K562 (cell line): Measurements from ENCODE around the gene ABHD16A. TPM values are rescaled to one million over a fixed set of nuclear protein-coding genes. Genes with fewer than 3 reads are reported as not detected.

Experiments used
- ARID1B ChIP-seq: fragments of 450-650 bp; IDR thresholded peaks from 2 replicates; pipeline ENCODE4 v1.6.1; 2016; ENCODE audit warnings: antibody characterized with exemption, mild to moderate bottlenecking, inconsistent platforms
- CBX3 ChIP-seq, 2 experiments: IDR thresholded peaks; 1 replicate in 1 of 2; 2 replicates in 1 of 2; pipeline ENCODE4 v1.6.1; 2012; ENCODE audit warnings: inconsistent platforms in 2 of 2, low read length in 2 of 2, borderline replicate concordance in 1 of 2, control low read depth in 1 of 2
- CCAR2 ChIP-seq: fragments of 200-400 bp; formaldehyde crosslinking; IDR thresholded peaks from 2 replicates; pipeline ENCODE4 v1.6.1; 2017; ENCODE audit warnings: mild to moderate bottlenecking, low read depth, low read length
- CREBBP ChIP-seq: IDR thresholded peaks from one replicate; pipeline ENCODE4 v1.6.1; 2012; ENCODE audit warnings: low read depth, mild to moderate bottlenecking, control low read depth, inconsistent platforms, low read length
- CSDE1 ChIP-seq, 2 experiments: fragments of 450-650 bp; IDR thresholded peaks; 2 replicates each; pipeline ENCODE4 v1.6.1; 2016; ENCODE audit warnings: mild to moderate bottlenecking in 1 of 2
- LEF1 ChIP-seq: fragments of 450-650 bp; IDR thresholded peaks from 2 replicates; pipeline ENCODE4 v1.6.1; 2016; ENCODE audit warnings: mild to moderate bottlenecking
- MECOM ChIP-seq: fragments of 250-450 bp; sonication (Bioruptor Pico); IDR thresholded peaks from 2 replicates; pipeline ENCODE4 v1.8.0; 2022; ENCODE audit warnings: inconsistent platforms
- MYBL2 ChIP-seq, 2 experiments: fragments of 450-650 bp in 1 of 2; sonication (generic) in 1 of 2; formaldehyde crosslinking in 1 of 2; IDR thresholded peaks; 2 replicates each; pipeline versions ENCODE4 v1.6.1 to v1.8.1; 2017 to 2022; ENCODE audit warnings: borderline replicate concordance in 1 of 2, inconsistent platforms in 1 of 2, low read depth in 1 of 2, mild to moderate bottlenecking in 1 of 2, missing genetic modification reagents in 1 of 2, moderate library complexity in 1 of 2
- PHB ChIP-seq: fragments of 250-450 bp; sonication (Bioruptor Pico); IDR thresholded peaks from 2 replicates; pipeline ENCODE4 v1.5.0; 2021
- PRMT5 ChIP-seq: sonication (generic); formaldehyde crosslinking; IDR thresholded peaks from 2 replicates; pipeline ENCODE4 v1.5.0; 2020; ENCODE audit warnings: missing genetic modification reagents
- SOX6 ChIP-seq: fragments of 450-650 bp; IDR thresholded peaks from 2 replicates; pipeline ENCODE4 v1.6.1; 2014; ENCODE audit warnings: mild to moderate bottlenecking
- STAT5A ChIP-seq: IDR thresholded peaks from 2 replicates; pipeline ENCODE4 v1.6.1; 2012; ENCODE audit warnings: low read length, inconsistent platforms, borderline replicate concordance
- TAF1 ChIP-seq: IDR thresholded peaks from 2 replicates; pipeline ENCODE4 v1.6.1; 2011; ENCODE audit warnings: mild to moderate bottlenecking, low read length, moderate library complexity; ENCODE audit not compliant: insufficient read depth, control insufficient read depth, severe bottlenecking; ENCODE audit errors: extremely low read depth
- TAL1 ChIP-seq: fragments of 450-650 bp; IDR thresholded peaks from 2 replicates; pipeline ENCODE4 v1.6.1; 2016; ENCODE audit warnings: mild to moderate bottlenecking
- YY1 ChIP-seq, 3 experiments: IDR thresholded peaks; 2 replicates each; pipeline ENCODE4 v1.6.1; 2011; ENCODE audit warnings: low read length in 2 of 3, mild to moderate bottlenecking in 2 of 3, moderate library complexity in 2 of 3, borderline replicate concordance in 1 of 3, control low read depth in 1 of 3, low read depth in 1 of 3; ENCODE audit not compliant: insufficient read depth in 3 of 3, insufficient replicate concordance in 2 of 3, control insufficient read depth in 1 of 3, insufficient read length in 1 of 3; ENCODE audit errors: extremely low read depth in 1 of 3
- ZNF143 ChIP-seq: sonication (generic); formaldehyde crosslinking; IDR thresholded peaks from 2 replicates; pipeline ENCODE4 v1.9.0; 2022; ENCODE audit warnings: mild to moderate bottlenecking, missing genetic modification reagents
- ZNF197 ChIP-seq: fragments of 200-800 bp; sonication (Bioruptor generic); IDR thresholded peaks from 2 replicates; pipeline ENCODE4 v1.6.1; 2016; ENCODE audit warnings: low read depth, missing genetic modification characterization, missing compliant biosample characterization
- ZNF324 ChIP-seq: fragments of 250-450 bp; sonication (Bioruptor Pico); IDR thresholded peaks from 2 replicates; pipeline ENCODE4 v1.4.0; 2020; ENCODE audit warnings: mild to moderate bottlenecking
- ZNF586 ChIP-seq: fragments of 450-650 bp; formaldehyde crosslinking; conservative IDR thresholded peaks from 2 replicates; pipeline ENCODE4 v1.4.0; 2020; ENCODE audit warnings: mild to moderate bottlenecking, moderate library complexity
- polyA plus RNA-seq, 8 experiments: library from polyadenylated mRNA; depleted of rRNA in 4 of 8; stranded (reverse) in 5 of 8; unstranded in 3 of 8; fragments of >200 nt; fragmentation: Nextera tagmentation in 2 of 8; fragmentation: Illumina TruSeq in 1 of 8; extraction: Ambion mirVana in 2 of 8; extraction: Trizol in 1 of 8; gene quantifications; 2 replicates each; pipeline versions ENCODE4 v1.2.1 to v1.2.3, GENCODE V29; 2011 to 2014; ENCODE audit warnings: inconsistent platforms in 1 of 8, missing spikeins in 1 of 8
- total RNA-seq, 7 experiments: library from RNA; depleted of rRNA in 6 of 7; stranded (reverse); fragments of >200 nt in 6 of 7; fragmentation: Illumina TruSeq in 2 of 7; extraction: Trizol in 2 of 7; gene quantifications; 2 replicates each; pipeline versions ENCODE4 v1.2.1 to v1.2.3, GENCODE V29; 2011 to 2021; ENCODE audit warnings: low replicate concordance in 1 of 7
- TF ChIP-seq, protein P1 (sequence below): sonication (generic); formaldehyde crosslinking; IDR thresholded peaks from 2 replicates; pipeline ENCODE4 v1.8.0; 2023; ENCODE audit warnings: mild to moderate bottlenecking, missing genetic modification reagents
- TF ChIP-seq, protein P2 (sequence below): fragments of 450-650 bp; formaldehyde crosslinking; IDR thresholded peaks from 2 replicates; pipeline ENCODE4 v1.4.0; 2022; ENCODE audit warnings: mild to moderate bottlenecking, moderate library complexity
- TF ChIP-seq, protein P3 (sequence below): fragments of 450-650 bp; IDR thresholded peaks from 2 replicates; pipeline ENCODE4 v1.6.1; 2017; ENCODE audit warnings: mild to moderate bottlenecking, moderate library complexity

Gene ABHD16A
- total and polyA plus RNA-seq, 9 of the 15 experiments (the other 6 are each of a cell fraction or from before 2014, with no cell fraction given), result 25.8 to 120 (median 81.6) TPM

DNA sequence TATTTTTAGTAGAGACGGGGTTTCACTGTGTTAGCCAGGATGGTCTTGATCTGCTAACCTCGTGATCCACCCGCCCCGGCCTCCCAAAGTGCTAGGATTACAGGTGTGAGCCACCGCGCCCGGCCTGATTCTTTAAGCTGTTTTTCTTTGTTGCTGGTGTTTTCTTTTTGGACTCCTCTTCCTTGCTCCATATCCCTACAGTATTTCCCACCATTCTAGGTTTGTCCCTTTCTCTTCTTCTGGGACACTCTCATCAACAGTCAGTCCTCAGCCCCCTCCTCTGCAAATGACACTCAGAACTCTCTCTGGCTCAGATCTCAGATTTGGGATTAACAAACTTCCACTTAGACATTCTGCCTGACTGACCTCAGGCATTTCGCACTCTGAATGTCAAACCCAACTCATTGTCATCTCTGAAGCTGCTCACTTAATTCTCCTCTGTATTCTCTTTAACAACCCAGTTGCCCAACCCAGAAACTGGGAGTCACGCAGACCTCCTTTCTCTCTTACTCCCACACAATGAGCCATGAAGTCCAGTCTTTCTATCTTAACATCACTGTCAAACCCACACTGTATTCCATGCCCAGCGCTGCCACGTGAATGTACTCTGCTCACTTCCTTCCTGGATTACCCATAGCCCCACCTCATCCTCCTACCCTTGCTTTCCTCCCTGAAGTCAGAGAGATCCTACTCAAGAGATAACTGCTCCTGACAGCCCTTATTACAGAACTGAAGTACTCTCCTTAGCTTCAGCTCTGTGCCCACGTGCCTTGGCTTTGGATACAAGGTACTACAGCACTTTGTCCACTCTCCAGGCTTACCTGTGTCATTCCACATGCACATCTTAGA lies 22.6 kb upstream of the ABHD16A start (continued):
- TF ChIP-seq, protein P1, sequence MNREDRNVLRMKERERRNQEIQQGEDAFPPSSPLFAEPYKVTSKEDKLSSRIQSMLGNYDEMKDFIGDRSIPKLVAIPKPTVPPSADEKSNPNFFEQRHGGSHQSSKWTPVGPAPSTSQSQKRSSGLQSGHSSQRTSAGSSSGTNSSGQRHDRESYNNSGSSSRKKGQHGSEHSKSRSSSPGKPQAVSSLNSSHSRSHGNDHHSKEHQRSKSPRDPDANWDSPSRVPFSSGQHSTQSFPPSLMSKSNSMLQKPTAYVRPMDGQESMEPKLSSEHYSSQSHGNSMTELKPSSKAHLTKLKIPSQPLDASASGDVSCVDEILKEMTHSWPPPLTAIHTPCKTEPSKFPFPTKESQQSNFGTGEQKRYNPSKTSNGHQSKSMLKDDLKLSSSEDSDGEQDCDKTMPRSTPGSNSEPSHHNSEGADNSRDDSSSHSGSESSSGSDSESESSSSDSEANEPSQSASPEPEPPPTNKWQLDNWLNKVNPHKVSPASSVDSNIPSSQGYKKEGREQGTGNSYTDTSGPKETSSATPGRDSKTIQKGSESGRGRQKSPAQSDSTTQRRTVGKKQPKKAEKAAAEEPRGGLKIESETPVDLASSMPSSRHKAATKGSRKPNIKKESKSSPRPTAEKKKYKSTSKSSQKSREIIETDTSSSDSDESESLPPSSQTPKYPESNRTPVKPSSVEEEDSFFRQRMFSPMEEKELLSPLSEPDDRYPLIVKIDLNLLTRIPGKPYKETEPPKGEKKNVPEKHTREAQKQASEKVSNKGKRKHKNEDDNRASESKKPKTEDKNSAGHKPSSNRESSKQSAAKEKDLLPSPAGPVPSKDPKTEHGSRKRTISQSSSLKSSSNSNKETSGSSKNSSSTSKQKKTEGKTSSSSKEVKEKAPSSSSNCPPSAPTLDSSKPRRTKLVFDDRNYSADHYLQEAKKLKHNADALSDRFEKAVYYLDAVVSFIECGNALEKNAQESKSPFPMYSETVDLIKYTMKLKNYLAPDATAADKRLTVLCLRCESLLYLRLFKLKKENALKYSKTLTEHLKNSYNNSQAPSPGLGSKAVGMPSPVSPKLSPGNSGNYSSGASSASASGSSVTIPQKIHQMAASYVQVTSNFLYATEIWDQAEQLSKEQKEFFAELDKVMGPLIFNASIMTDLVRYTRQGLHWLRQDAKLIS, result peak; percentile 51; the same call in 1 of the 2 replicates
- TF ChIP-seq ARID1B (no peak), LEF1 (peak; percentile 64), ZNF586 (CRISPR knock-in tag) (no peak), MYBL2 (IDR thresholded peaks at IDR 0.05; ENCODE audit: low read depth) (no peak), MYBL2 (CRISPR knock-in tag; IDR thresholded peaks at IDR 0.05; ENCODE audit: borderline replicate concordance) (no peak), ZNF143 (CRISPR knock-in tag) (no peak), TAL1 (no peak), CREBBP (peak; percentile 40), ZNF197 (no peak), CSDE1 (IDR thresholded peaks at IDR 0.05) (no peak), SOX6 (peak; percentile 37; the same call in 1 of the 2 replicates), ZNF324 (peak; percentile 56; the same call in 1 of the 2 replicates), PHB (no peak; the same call in 1 of the 2 replicates), MECOM (CRISPR knock-in tag) (peak; percentile 78; the same call in 1 of the 2 replicates), STAT5A (no peak), PRMT5 (no peak), CCAR2 (no peak), CBX3 (IDR thresholded peaks at IDR 0.05; ENCODE audit: borderline replicate concordance in 1 of 2, low read length in 2 of 2) (no peak), TAF1 (no peak), YY1 (IDR thresholded peaks at IDR 0.05; ENCODE audit: borderline replicate concordance in 1 of 3, control insufficient read depth in 1 of 3, extremely low read depth in 1 of 3, insufficient read depth in 3 of 3, insufficient read length in 1 of 3, insufficient replicate concordance in 2 of 3, low read depth in 1 of 3, low read length in 2 of 3) (no peak)
- TF ChIP-seq, protein P2, sequence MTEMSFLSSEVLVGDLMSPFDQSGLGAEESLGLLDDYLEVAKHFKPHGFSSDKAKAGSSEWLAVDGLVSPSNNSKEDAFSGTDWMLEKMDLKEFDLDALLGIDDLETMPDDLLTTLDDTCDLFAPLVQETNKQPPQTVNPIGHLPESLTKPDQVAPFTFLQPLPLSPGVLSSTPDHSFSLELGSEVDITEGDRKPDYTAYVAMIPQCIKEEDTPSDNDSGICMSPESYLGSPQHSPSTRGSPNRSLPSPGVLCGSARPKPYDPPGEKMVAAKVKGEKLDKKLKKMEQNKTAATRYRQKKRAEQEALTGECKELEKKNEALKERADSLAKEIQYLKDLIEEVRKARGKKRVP, result peak; percentile 62
- TF ChIP-seq, protein P3, sequence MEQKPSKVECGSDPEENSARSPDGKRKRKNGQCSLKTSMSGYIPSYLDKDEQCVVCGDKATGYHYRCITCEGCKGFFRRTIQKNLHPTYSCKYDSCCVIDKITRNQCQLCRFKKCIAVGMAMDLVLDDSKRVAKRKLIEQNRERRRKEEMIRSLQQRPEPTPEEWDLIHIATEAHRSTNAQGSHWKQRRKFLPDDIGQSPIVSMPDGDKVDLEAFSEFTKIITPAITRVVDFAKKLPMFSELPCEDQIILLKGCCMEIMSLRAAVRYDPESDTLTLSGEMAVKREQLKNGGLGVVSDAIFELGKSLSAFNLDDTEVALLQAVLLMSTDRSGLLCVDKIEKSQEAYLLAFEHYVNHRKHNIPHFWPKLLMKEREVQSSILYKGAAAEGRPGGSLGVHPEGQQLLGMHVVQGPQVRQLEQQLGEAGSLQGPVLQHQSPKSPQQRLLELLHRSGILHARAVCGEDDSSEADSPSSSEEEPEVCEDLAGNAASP, result no peak
